ENCODE data around the gene NME3. TPM values are rescaled to one million over a fixed set of nuclear protein-coding genes. Genes with fewer than 3 reads are reported as not detected.

The NME3 gene
- total RNA-seq, 1 donor from 2014 or later, result 79.1 TPM

DNA sequence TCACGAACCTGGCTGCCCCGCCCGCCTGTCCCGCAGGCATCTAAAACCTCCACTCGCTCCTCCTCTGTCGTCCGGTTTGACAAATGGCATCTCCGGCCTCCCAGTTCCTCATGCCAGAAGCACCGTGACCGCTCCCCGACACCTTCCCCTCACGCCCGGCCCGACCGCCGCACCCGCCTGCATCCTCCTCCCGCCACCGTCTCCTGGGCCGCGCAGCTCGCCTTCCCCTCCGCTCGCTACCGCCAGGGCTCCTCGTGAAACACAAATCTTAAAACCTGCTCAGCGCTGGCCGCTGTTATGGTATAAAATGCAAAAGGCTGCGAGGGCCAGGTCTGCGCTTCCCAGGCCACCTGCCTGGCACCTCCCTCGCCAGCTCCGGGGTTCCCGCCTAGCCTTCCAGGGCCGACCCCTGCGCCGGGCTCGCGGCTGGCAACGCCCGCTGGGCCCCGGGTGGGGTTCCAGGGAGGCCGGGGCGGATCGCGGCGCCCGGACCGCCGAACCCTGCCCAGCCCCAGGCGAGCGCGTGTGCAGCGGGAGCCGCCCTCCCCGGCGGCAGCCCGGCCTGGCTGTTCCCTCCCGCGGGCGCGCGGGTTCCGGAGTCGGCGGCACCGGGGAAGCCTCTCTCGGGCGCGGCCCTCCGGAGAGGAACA lies 10.5 kb upstream of the NME3 start:
- Mint-ChIP-seq H3K36me3 (ENCODE audit: unreplicated experiment) (no peaks in the 10 kb centered on the region), H3K9me3 (ENCODE audit: unreplicated experiment) (peaks cover 5% of the 10 kb centered on the region), H3K4me1 (ENCODE audit: low read depth, unreplicated experiment) (peaks cover 4% of the 10 kb centered on the region), H3K27ac (ENCODE audit: unreplicated experiment) (peak overlapping the region; percentile 87), H3K4me3 (ENCODE audit: unreplicated experiment) (peak overlapping the region; percentile 90), H3K27me3 (ENCODE audit: unreplicated experiment) (peaks cover 20% of the 10 kb centered on the region)
- TF ChIP-seq, protein P1, sequence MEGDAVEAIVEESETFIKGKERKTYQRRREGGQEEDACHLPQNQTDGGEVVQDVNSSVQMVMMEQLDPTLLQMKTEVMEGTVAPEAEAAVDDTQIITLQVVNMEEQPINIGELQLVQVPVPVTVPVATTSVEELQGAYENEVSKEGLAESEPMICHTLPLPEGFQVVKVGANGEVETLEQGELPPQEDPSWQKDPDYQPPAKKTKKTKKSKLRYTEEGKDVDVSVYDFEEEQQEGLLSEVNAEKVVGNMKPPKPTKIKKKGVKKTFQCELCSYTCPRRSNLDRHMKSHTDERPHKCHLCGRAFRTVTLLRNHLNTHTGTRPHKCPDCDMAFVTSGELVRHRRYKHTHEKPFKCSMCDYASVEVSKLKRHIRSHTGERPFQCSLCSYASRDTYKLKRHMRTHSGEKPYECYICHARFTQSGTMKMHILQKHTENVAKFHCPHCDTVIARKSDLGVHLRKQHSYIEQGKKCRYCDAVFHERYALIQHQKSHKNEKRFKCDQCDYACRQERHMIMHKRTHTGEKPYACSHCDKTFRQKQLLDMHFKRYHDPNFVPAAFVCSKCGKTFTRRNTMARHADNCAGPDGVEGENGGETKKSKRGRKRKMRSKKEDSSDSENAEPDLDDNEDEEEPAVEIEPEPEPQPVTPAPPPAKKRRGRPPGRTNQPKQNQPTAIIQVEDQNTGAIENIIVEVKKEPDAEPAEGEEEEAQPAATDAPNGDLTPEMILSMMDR (IDR thresholded peaks at IDR 0.05; ENCODE audit: partially characterized antibody, unreplicated experiment), result no peak
- DNase-seq, result peak; percentile 61

DNA sequence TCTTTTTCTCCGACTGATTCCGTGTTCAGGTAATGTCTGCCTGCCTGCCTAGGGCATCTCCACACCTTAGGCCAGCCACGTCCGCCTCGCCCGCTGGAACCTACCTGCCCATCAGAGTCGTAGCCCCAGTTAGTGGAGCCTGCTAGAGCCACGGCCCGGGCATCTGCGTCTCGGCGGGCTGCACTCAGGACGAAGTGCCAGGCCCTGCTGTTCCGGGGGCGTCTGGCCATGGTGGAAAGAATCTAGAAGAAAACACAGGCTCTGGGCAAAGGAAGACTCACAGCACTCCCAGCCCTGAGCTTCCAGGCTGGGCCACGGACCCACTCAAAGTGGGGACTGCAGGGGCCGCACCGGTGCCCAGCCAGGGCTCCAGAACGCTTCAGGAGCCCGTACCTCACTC lies 9.9 kb upstream of the NME3 start:
- Mint-ChIP-seq H3K4me3 (ENCODE audit: unreplicated experiment) (peak overlapping the region; percentile 90), H3K4me1 (ENCODE audit: low read depth, unreplicated experiment) (peaks cover 9% of the 10 kb centered on the region), H3K36me3 (ENCODE audit: unreplicated experiment) (no peaks in the 10 kb centered on the region), H3K27me3 (ENCODE audit: unreplicated experiment) (peaks cover 23% of the 10 kb centered on the region), H3K9me3 (ENCODE audit: unreplicated experiment) (peaks cover 6% of the 10 kb centered on the region), H3K27ac (ENCODE audit: unreplicated experiment) (peak overlapping the region; percentile 87)
- DNase-seq, result peak; percentile 13
- TF ChIP-seq, protein P1 (IDR thresholded peaks at IDR 0.05; ENCODE audit: partially characterized antibody, unreplicated experiment), result no peak

DNA sequence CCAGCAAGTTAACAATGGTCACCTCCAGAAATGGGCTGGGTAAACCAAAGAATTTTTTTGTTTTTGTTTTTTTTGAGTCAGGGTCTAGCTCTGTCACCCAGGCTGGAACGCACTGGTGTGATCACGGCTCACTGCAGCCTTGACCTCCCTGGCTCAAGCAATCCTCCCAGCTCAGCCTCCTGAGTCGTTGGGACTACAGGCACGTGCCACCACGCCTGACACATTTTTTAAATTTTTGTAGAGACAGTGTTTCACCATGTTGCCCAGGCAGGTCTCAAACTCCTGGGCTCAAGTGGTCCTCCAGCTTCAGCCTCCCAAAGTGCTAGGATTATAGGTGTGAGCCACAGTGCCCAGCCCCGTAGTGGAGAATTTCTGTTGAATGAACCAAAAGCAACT lies 9.3 kb upstream of the NME3 start:
- H3K27me3 Mint-ChIP-seq (ENCODE audit: unreplicated experiment), result peaks cover 23% of the 10 kb centered on the region
- no peak overlapping the region for H3K27ac Mint-ChIP-seq (ENCODE audit: unreplicated experiment)
- no peak for DNase-seq
- peaks cover 9% of the 10 kb centered on the region for H3K9me3 Mint-ChIP-seq (ENCODE audit: unreplicated experiment)
- peak overlapping the region; percentile 90 for H3K4me3 Mint-ChIP-seq (ENCODE audit: unreplicated experiment)
- TF ChIP-seq, protein P1 (IDR thresholded peaks at IDR 0.05; ENCODE audit: partially characterized antibody, unreplicated experiment), result no peak
- H3K36me3 Mint-ChIP-seq (ENCODE audit: unreplicated experiment), result no peaks in the 10 kb centered on the region
- peaks cover 9% of the 10 kb centered on the region for H3K4me1 Mint-ChIP-seq (ENCODE audit: low read depth, unreplicated experiment)

DNA sequence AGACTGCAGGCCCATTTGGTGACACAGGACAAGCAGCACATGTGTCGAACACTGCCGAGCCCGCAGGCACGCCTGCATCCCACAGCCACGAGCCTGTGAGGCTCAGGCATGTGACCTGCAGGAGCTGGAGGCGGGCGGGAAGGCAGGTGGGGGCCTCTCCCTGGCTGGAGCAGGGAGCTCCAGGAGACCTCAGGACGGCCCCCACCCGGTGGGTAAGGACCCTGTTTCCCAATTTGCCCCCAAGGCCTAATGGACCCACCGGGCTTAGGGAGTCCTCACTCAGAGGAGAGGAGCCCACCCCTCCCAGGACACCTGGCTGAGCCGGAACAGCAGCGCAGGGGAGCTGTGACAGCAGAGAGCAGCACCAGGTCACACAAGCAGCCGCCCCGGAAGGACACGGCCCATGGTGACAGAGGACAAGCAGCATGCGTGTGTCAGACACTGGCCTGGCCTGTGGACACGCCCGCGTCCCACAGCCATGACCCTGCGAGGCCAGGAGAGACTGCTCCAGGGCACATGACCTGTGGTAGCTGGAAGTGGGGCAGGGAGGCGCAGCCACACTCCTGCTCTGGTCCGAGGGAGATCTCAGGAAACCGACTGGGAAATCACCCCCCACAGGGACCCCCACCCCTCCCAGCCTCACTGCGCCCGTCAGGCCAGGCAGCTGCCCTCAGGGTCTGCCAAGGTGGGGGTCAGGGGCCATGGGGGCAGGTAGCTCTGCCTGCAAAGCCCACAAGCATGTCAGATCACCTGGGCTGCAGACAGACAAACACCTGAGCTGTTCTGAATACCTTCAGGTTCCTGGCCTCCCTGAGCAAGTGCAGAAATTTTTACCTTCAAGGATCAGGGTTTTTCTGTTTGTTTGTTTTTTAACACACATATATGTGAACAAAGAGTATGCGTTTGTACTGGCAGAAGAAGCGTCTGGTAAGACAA lies 8.7 kb upstream of the NME3 start:
- peak; percentile 14 for DNase-seq
- Mint-ChIP-seq H3K9me3 (ENCODE audit: unreplicated experiment) (peaks cover 7% of the 10 kb centered on the region), H3K4me3 (ENCODE audit: unreplicated experiment) (no peak overlapping the region), H3K27me3 (ENCODE audit: unreplicated experiment) (peaks cover 23% of the 10 kb centered on the region), H3K36me3 (ENCODE audit: unreplicated experiment) (no peaks in the 10 kb centered on the region), H3K27ac (ENCODE audit: unreplicated experiment) (no peak overlapping the region), H3K4me1 (ENCODE audit: low read depth, unreplicated experiment) (peaks cover 10% of the 10 kb centered on the region)
- TF ChIP-seq, protein P1 (IDR thresholded peaks at IDR 0.05; ENCODE audit: partially characterized antibody, unreplicated experiment), result no peak
